Breast epithelium (tissue), 3 donors: ENCODE data around the gene TMEM63C.

Experiments used
- POLR2A ChIP-seq: fragments of 450-650 bp; IDR thresholded peaks from one replicate; pipeline ENCODE4 v1.6.1; 2016; ENCODE audit warnings: antibody characterized with exemption, mild to moderate bottlenecking, moderate library complexity
- POLR2AphosphoS5 ChIP-seq, 3 donors: sonication (generic); formaldehyde crosslinking; IDR thresholded peaks; one replicate each; pipeline ENCODE4 v1.6.1; 2017; ENCODE audit warnings: antibody characterized with exemption in 3 of 3
- TF ChIP-seq, protein P1 (sequence below), 3 donors: fragments of 450-650 bp; IDR thresholded peaks; one replicate each; pipeline ENCODE4 v1.5.1; 2016 to 2017; ENCODE audit warnings: antibody characterized with exemption in 3 of 3, mild to moderate bottlenecking in 3 of 3, moderate library complexity in 3 of 3

DNA sequence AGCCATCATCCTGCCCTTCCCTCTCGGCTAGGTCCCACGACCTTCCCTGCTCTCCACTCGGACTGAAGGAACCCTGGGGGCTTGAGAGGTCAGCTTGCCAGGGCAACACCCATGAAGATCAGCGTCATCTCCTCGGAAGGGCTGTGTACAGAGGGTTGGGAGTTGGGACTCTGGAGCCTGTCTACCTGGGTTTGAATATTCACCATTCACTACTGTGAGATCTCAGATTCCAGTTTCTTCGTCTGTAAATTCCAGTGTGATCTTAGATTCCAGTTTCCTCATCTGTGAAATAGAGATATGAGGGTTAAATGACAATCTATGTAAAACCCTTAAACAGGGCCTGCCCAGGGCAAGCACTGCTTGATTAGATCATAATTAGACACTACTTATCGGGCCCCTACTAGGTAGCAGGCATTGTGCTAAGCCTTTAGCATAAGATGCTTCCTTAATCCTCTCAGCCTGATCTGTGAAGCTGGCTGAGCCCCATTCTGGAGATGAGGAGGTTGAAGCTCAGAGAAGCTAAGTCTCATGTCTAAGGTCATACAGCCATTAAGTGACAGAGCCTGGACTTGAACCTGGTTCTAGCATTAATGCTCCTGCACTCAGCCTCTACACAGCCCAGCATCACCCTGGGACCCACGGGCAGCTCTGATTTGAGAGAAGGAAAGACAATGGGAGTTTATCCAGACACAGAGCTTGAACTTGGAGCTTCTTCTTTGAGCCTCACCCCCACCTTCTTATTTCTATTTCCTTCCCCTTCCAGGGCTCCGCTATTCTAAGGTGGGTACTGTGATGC, 39.4 kb upstream of the TMEM63C start:
- TF ChIP-seq, protein P1, sequence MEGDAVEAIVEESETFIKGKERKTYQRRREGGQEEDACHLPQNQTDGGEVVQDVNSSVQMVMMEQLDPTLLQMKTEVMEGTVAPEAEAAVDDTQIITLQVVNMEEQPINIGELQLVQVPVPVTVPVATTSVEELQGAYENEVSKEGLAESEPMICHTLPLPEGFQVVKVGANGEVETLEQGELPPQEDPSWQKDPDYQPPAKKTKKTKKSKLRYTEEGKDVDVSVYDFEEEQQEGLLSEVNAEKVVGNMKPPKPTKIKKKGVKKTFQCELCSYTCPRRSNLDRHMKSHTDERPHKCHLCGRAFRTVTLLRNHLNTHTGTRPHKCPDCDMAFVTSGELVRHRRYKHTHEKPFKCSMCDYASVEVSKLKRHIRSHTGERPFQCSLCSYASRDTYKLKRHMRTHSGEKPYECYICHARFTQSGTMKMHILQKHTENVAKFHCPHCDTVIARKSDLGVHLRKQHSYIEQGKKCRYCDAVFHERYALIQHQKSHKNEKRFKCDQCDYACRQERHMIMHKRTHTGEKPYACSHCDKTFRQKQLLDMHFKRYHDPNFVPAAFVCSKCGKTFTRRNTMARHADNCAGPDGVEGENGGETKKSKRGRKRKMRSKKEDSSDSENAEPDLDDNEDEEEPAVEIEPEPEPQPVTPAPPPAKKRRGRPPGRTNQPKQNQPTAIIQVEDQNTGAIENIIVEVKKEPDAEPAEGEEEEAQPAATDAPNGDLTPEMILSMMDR (IDR thresholded peaks at IDR 0.05) = no peak
- TF ChIP-seq POLR2A (no peak), POLR2AphosphoS5 (IDR thresholded peaks at IDR 0.05) (no peak)
